SIG-M5 treated with dmso at 0.1 percent for 504 hours (cell line): ENCODE data around the gene FBXL20.
A peak's percentile ranks its signal among the peaks of the same experiment; 100 is the strongest.
"Not testable (repeated sequence)": the region's sequence is repeated elsewhere in the genome, so short reads cannot be mapped to it uniquely, and the experiment has no call there.

Source experiments
- DNase-seq: peaks from one replicate; lab custom pipeline; 2025; ENCODE audit not compliant: unreplicated experiment; lab: John Stamatoyannopoulos, UW

The FBXL20 gene

GRCh38 chr17:39401412-39402243 lies at the start of gene FBXL20:
Gene FBXL20 (minus strand): TSS chr17:39401626. CDS start chr17:39401402, 224 bp downstream.
- DNase-seq: peak; percentile 83

- DNase-seq: peak; percentile 99
These were observed 49.6 kb upstream of the FBXL20 start, which contains the start of gene MED1 for GRCh38 chr17:39450847-39451581. Gene MED1 (minus strand): TSS chr17:39451263. CDS start chr17:39451062, 201 bp downstream.

- DNase-seq: no peak
These were observed 48.6 kb upstream of the FBXL20 start for GRCh38 chr17:39450051-39450450.

- no peak for DNase-seq
These were observed 46.1 kb upstream of the FBXL20 start for GRCh38 chr17:39447561-39447960.

- DNase-seq: no peak
These were observed 41.9 kb upstream of the FBXL20 start for GRCh38 chr17:39443326-39443725.

- not testable (repeated sequence) for DNase-seq
These were observed 38.4 kb upstream of the FBXL20 start for GRCh38 chr17:39439868-39440267.

- no peak for DNase-seq
These were observed 28.2 kb upstream of the FBXL20 start for GRCh38 chr17:39429600-39429999.

- no peak for DNase-seq
These were observed 14.7 kb upstream of the FBXL20 start for GRCh38 chr17:39416141-39416540.

- DNase-seq: no peak
These were observed 8.9 kb upstream of the FBXL20 start for GRCh38 chr17:39410279-39410678.

GRCh38 chr17:39408360-39408759 lies 6.9 kb upstream of the FBXL20 start:
- DNase-seq: no peak

- no peak for DNase-seq
These were observed 5.5 kb upstream of the FBXL20 start for GRCh38 chr17:39406951-39407350.

GRCh38 chr17:39405436-39405835 lies 4.0 kb upstream of the FBXL20 start:
- DNase-seq: no peak

- peak; percentile 88 for DNase-seq
These were observed 3.3 kb upstream of the FBXL20 start for GRCh38 chr17:39404542-39405378.

- DNase-seq: no peak
These were observed 1.6 kb upstream of the FBXL20 start for GRCh38 chr17:39402890-39403605.

GRCh38 chr17:39402244-39402889 lies 941 bp upstream of the FBXL20 start:
- DNase-seq: peak; percentile 93

GRCh38 chr17:39400547-39401411 lies 647 bp downstream of the FBXL20 start:
- no peak for DNase-seq

GRCh38 chr17:39399791-39400190 lies 1.6 kb downstream of the FBXL20 start:
- no peak for DNase-seq

GRCh38 chr17:39393736-39394135 lies 7.7 kb downstream of the FBXL20 start:
- DNase-seq: no peak

- no peak for DNase-seq
These were observed 10.0 kb downstream of the FBXL20 start for GRCh38 chr17:39391448-39391847.
